Thyroid gland (tissue), 4 donors: Measurements from ENCODE around the gene NDUFAF7.

Experiments used
- CTCF ChIP-seq, 6 experiments: fragments of 200-600 bp in 3 of 6; fragments of 450-650 bp in 3 of 6; sonication (generic) in 3 of 6; IDR thresholded peaks; one replicate each; pipeline ENCODE4 v1.5.1; 2016 to 2019; ENCODE audit warnings: antibody characterized with exemption in 6 of 6, mild to moderate bottlenecking in 2 of 6, inconsistent platforms in 1 of 6, moderate library complexity in 1 of 6
- POLR2A ChIP-seq, 2 donors: fragments of 450-650 bp; IDR thresholded peaks; one replicate each; pipeline ENCODE4 v1.6.1; 2017; ENCODE audit warnings: antibody characterized with exemption in 2 of 2, mild to moderate bottlenecking in 2 of 2, moderate library complexity in 1 of 2

- no peak for TF ChIP-seq CTCF (IDR thresholded peaks at IDR 0.05)
- no peak for TF ChIP-seq POLR2A (IDR thresholded peaks at IDR 0.05)
Measured at GRCh38 chr2:37267685-37268084, 36.2 kb downstream of the NDUFAF7 start.
